Measurements from ENCODE around the gene PSG5.

DNA sequence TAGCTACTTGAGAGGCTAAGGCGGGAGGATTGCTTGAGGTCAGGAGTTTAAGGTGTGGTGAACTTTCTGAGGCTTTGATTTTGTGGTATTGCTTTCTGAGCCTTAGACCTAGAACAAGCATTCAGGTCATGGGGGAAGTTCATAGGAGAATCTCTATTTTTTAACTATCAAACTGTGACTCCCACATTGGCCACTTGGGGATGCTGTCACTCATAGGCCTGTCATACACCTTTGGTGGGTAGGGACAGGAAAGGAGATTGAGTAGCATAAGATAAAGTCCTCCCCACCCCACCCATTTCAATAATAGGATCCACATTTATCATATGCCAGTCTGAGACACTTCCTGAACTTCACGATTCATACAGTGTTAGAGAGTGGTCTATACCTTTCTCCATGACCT, 62.0 kb downstream of the PSG5 start:
- TF ChIP-seq POLR2A (IDR thresholded peaks at IDR 0.05) (no peak), POLR2AphosphoS5 (IDR thresholded peaks at IDR 0.05) (no peak)
